Activated CD8-positive, alpha-beta memory T cell treated with anti-CD3 and anti-CD28 coated beads for 1 hour (primary cell): ENCODE results near the gene ZNF575.
"Not testable (repeated sequence)": the region's sequence is repeated elsewhere in the genome, so short reads cannot be mapped to it uniquely, and the experiment has no call there.

Source experiments
- DNase-seq, 2 donors: peaks; one replicate each; pipeline ENCODE4 v3.0.0-alpha.2; 2020; ENCODE audit warnings: low read depth in 1 of 2; ENCODE audit errors: extremely low read depth in 1 of 2

The ZNF575 gene

GRCh38 chr19:43540381-43540780 lies 7.4 kb downstream of the ZNF575 start:
- no peak for DNase-seq

GRCh38 chr19:43541920-43542650 lies 9.1 kb downstream of the ZNF575 start:
- no peak for DNase-seq

- no peak for DNase-seq
These were observed 11.1 kb downstream of the ZNF575 start for GRCh38 chr19:43544077-43544476.

GRCh38 chr19:43545276-43545675 lies 12.3 kb downstream of the ZNF575 start:
- DNase-seq = no peak

GRCh38 chr19:43545981-43546380 lies 13.0 kb downstream of the ZNF575 start:
- DNase-seq = no peak

- DNase-seq = no peak
These were observed 13.6 kb downstream of the ZNF575 start for GRCh38 chr19:43546581-43546980.

GRCh38 chr19:43547926-43548325 lies 14.9 kb downstream of the ZNF575 start:
- not testable (repeated sequence) for DNase-seq

GRCh38 chr19:43548706-43549105 lies 15.7 kb downstream of the ZNF575 start:
- no peak for DNase-seq

GRCh38 chr19:43551399-43552197 lies 18.6 kb downstream of the ZNF575 start:
- DNase-seq = no peak

- no peak for DNase-seq
These were observed 19.1 kb downstream of the ZNF575 start for GRCh38 chr19:43552198-43552450.

GRCh38 chr19:43552616-43553015 lies 19.6 kb downstream of the ZNF575 start:
- DNase-seq = no peak

GRCh38 chr19:43553656-43554055 lies 20.7 kb downstream of the ZNF575 start:
- DNase-seq = no peak

GRCh38 chr19:43554317-43554895 lies 21.4 kb downstream of the ZNF575 start:
- no peak for DNase-seq

GRCh38 chr19:43555185-43555770 lies 22.3 kb downstream of the ZNF575 start:
- peak; percentile 67 to 68 for DNase-seq

GRCh38 chr19:43560687-43561086 lies 27.7 kb downstream of the ZNF575 start:
- no peak for DNase-seq

- no peak for DNase-seq
These were observed 28.4 kb downstream of the ZNF575 start for GRCh38 chr19:43561139-43561970.

- DNase-seq = no peak
These were observed 29.3 kb downstream of the ZNF575 start for GRCh38 chr19:43562226-43562697.

GRCh38 chr19:43562698-43563241 lies 29.8 kb downstream of the ZNF575 start:
- peak; percentile 54 for DNase-seq

GRCh38 chr19:43563816-43564457 lies 30.9 kb downstream of the ZNF575 start:
- DNase-seq = no peak

- no peak for DNase-seq
These were observed 31.8 kb downstream of the ZNF575 start for GRCh38 chr19:43564800-43565199.
